H1 (cell line): ENCODE data around the gene ZBTB16. TPM values are rescaled to one million over a fixed set of nuclear protein-coding genes. Genes with fewer than 3 reads are reported as not detected.
A peak's percentile ranks its signal among the peaks of the same experiment; 100 is the strongest.

Source experiments
- CTCF ChIA-PET: fragments of 300-600 bp; sonication (Branson Sonifier 250); formaldehyde crosslinking; loops from one replicate; lab custom pipeline; 2021; ENCODE audit not compliant: partially characterized antibody; lab: Charles Lee
- POLR2A ChIA-PET: fragments of 300-600 bp; sonication (Branson Sonifier 250); formaldehyde crosslinking; loops from one replicate; lab custom pipeline; 2021; ENCODE audit warnings: inconsistent platforms; ENCODE audit not compliant: partially characterized antibody; lab: Charles Lee
- DNase-seq, 2 experiments: peaks; one replicate each; pipeline versions ENCODE4 v3.0.0 to v3.0.0-alpha.2; 2010 to 2022; ENCODE audit warnings: low spot score in 2 of 2, low read depth in 1 of 2, mixed read lengths in 1 of 2
- FAIRE-seq: peaks from 2 replicates; lab custom pipeline; 2011; peaks lifted over from hg19 to GRCh38; lab: Jason Lieb, UNC
- H2AFZ ChIP-seq: 2 replicates; pipeline ENCODE4 v1.8.1; 2012; ENCODE audit warnings: low read length, inconsistent platforms
- H2AK5ac ChIP-seq: 2 replicates; pipeline ENCODE4 v1.6.1; 2013; ENCODE audit warnings: low read depth, low read length
- H2BK120ac ChIP-seq: replicated peaks from 2 replicates; pipeline ENCODE3; 2013; ENCODE audit warnings: low read depth, low read length, inconsistent platforms
- H2BK12ac ChIP-seq: 2 replicates; pipeline ENCODE4 v1.6.1; 2013; ENCODE audit warnings: low read depth, low read length
- H2BK15ac ChIP-seq: 2 replicates; pipeline ENCODE4 v1.6.1; 2013; ENCODE audit warnings: low read length
- H2BK20ac ChIP-seq: 2 replicates; pipeline ENCODE4 v1.6.1; 2013; ENCODE audit warnings: low read length
- H2BK5ac ChIP-seq: 2 replicates; pipeline ENCODE4 v1.6.1; 2013; ENCODE audit warnings: low read depth, low read length
- H3K14ac ChIP-seq: 2 replicates; pipeline ENCODE4 v1.6.1; 2013; ENCODE audit warnings: inconsistent platforms; ENCODE audit not compliant: insufficient read length
- H3K18ac ChIP-seq: 2 replicates; pipeline ENCODE4 v1.6.1; 2013; ENCODE audit warnings: low read length; ENCODE audit errors: extremely low read depth
- H3K23ac ChIP-seq: 2 replicates; pipeline ENCODE4 v1.6.1; 2013; ENCODE audit warnings: inconsistent platforms; ENCODE audit not compliant: insufficient read length
- H3K23me2 ChIP-seq: 2 replicates; pipeline ENCODE4 v1.6.1; 2013; ENCODE audit warnings: low read depth, low read length
- H3K27ac ChIP-seq: 2 replicates; pipeline ENCODE4 v1.6.1; 2011; ENCODE audit warnings: low read depth, low read length, inconsistent platforms
- H3K27me3 ChIP-seq, 4 experiments: replicated peaks in 1 of 4; 1 replicate in 1 of 4; 2 replicates in 3 of 4; pipeline versions ENCODE4 v1.6.1 to v1.8.1; 2011 to 2013; ENCODE audit warnings: low read length in 3 of 4, mild to moderate bottlenecking in 3 of 4, inconsistent platforms in 2 of 4, mixed read lengths in 2 of 4, moderate library complexity in 1 of 4; ENCODE audit not compliant: control insufficient read depth in 3 of 4, insufficient read depth in 3 of 4; ENCODE audit errors: extremely low read depth in 1 of 4
- H3K36me3 ChIP-seq, 4 experiments: 2 replicates each; pipeline versions ENCODE4 v1.6.1 to v1.8.1; 2011 to 2013; ENCODE audit warnings: mild to moderate bottlenecking in 4 of 4, low read length in 3 of 4, moderate library complexity in 2 of 4, control low read depth in 1 of 4, inconsistent platforms in 1 of 4; ENCODE audit not compliant: insufficient read depth in 4 of 4, control insufficient read depth in 2 of 4
- H3K4ac ChIP-seq: replicated peaks from 2 replicates; pipeline ENCODE3; 2013; ENCODE audit warnings: low read length, low read depth, mixed read lengths, inconsistent platforms; ENCODE audit not compliant: insufficient read length
- H3K4me1 ChIP-seq, 4 experiments: replicated peaks in 1 of 4; 1 replicate in 1 of 4; 2 replicates in 3 of 4; pipeline versions ENCODE4 v1.6.1 to v1.8.1; 2011 to 2013; ENCODE audit warnings: low read length in 3 of 4, inconsistent platforms in 2 of 4, mixed read lengths in 1 of 4; ENCODE audit not compliant: insufficient read depth in 4 of 4, control insufficient read depth in 3 of 4
- H3K4me2 ChIP-seq, 2 experiments: 2 replicates each; pipeline versions ENCODE4 v1.6.1 to v1.8.1; 2011 to 2013; ENCODE audit warnings: low read depth in 2 of 2, low read length in 2 of 2, control low read depth in 1 of 2, inconsistent platforms in 1 of 2, mild to moderate bottlenecking in 1 of 2; ENCODE audit not compliant: insufficient read depth in 1 of 2
- H3K4me3 ChIP-seq, 4 experiments: fragments of 200-600, 300-600 bp in 1 of 4; sonication (generic), shearing (Covaris generic), sonication (Bioruptor Twin) in 1 of 4; 2 replicates each; pipeline versions ENCODE4 v1.5.1 to v1.8.1; 2011 to 2016; ENCODE audit warnings: low read length in 4 of 4, low read depth in 3 of 4, control low read depth in 2 of 4, inconsistent platforms in 2 of 4, mild to moderate bottlenecking in 2 of 4, mixed read lengths in 1 of 4, moderate library complexity in 1 of 4; ENCODE audit not compliant: insufficient read depth in 2 of 4; ENCODE audit errors: extremely low read depth in 1 of 4
- H3K56ac ChIP-seq: replicated peaks from 2 replicates; pipeline ENCODE3; 2013; ENCODE audit warnings: low read depth, mild to moderate bottlenecking, mixed read lengths, low read length, inconsistent platforms; ENCODE audit not compliant: insufficient read length
- H3K79me1 ChIP-seq: 2 replicates; pipeline ENCODE4 v1.6.1; 2013; ENCODE audit warnings: low read depth, low read length, control low read depth
- H3K79me2 ChIP-seq, 2 experiments: 2 replicates each; pipeline versions ENCODE4 v1.6.1 to v1.8.1; 2012 to 2013; ENCODE audit warnings: low read length in 2 of 2, mild to moderate bottlenecking in 2 of 2, inconsistent platforms in 1 of 2; ENCODE audit not compliant: insufficient read depth in 2 of 2, control insufficient read depth in 1 of 2
- H3K9ac ChIP-seq, 4 experiments: replicated peaks in 1 of 4; 1 replicate in 1 of 4; 2 replicates in 3 of 4; pipeline versions ENCODE4 v1.6.1 to v1.8.1; 2011 to 2013; ENCODE audit warnings: low read depth in 3 of 4, low read length in 3 of 4, control low read depth in 2 of 4, mild to moderate bottlenecking in 2 of 4, moderate library complexity in 2 of 4, inconsistent platforms in 1 of 4; ENCODE audit errors: extremely low read depth in 1 of 4
- H3K9me3 ChIP-seq, 2 experiments: 2 replicates each; pipeline versions ENCODE4 v1.6.1 to v1.8.1; 2012 to 2013; ENCODE audit warnings: mild to moderate bottlenecking in 2 of 2, moderate library complexity in 2 of 2, control low read depth in 1 of 2, inconsistent platforms in 1 of 2, low read depth in 1 of 2, low read length in 1 of 2, mixed read lengths in 1 of 2; ENCODE audit not compliant: insufficient read depth in 2 of 2
- H4K20me1 ChIP-seq, 2 experiments: replicated peaks in 1 of 2; 2 replicates each; pipeline versions ENCODE3 to v1.8.1; 2011 to 2013; ENCODE audit warnings: inconsistent platforms in 2 of 2, low read length in 2 of 2, mild to moderate bottlenecking in 1 of 2; ENCODE audit not compliant: insufficient read depth in 2 of 2, control insufficient read depth in 1 of 2
- H4K5ac ChIP-seq: 2 replicates; pipeline ENCODE4 v1.6.1; 2013; ENCODE audit warnings: low read length, low read depth, mixed read lengths, inconsistent platforms; ENCODE audit not compliant: insufficient read length
- H4K8ac ChIP-seq: 2 replicates; pipeline ENCODE4 v1.8.0; 2013; ENCODE audit warnings: mild to moderate bottlenecking, moderate library complexity, low read length, inconsistent platforms; ENCODE audit not compliant: insufficient read depth; ENCODE audit errors: extremely low read depth
- H4K91ac ChIP-seq: replicated peaks from 2 replicates; pipeline ENCODE3; 2013; ENCODE audit warnings: low read length, mixed read lengths, inconsistent platforms; ENCODE audit not compliant: insufficient read length
- CBX5 ChIP-seq: fragments of 300-800, 300-1000 bp; sonication (generic); IDR thresholded peaks from 2 replicates; pipeline ENCODE4 v1.7.1; 2016; ENCODE audit warnings: antibody characterized with exemption, low read length, low read depth
- CREB1 ChIP-seq: IDR thresholded peaks from 2 replicates; pipeline ENCODE4 v1.6.1; 2012; ENCODE audit warnings: inconsistent platforms
- HDAC2 ChIP-seq, 2 experiments: fragments of 300-600 bp in 1 of 2; sonication (generic) in 1 of 2; IDR thresholded peaks; 2 replicates each; pipeline ENCODE4 v1.6.1; 2011 to 2012; ENCODE audit warnings: low read depth in 2 of 2, low read length in 2 of 2, mild to moderate bottlenecking in 2 of 2, moderate library complexity in 2 of 2, borderline replicate concordance in 1 of 2, inconsistent platforms in 1 of 2
- KDM4A ChIP-seq: IDR thresholded peaks from one replicate; pipeline ENCODE4 v1.7.1; 2012; ENCODE audit warnings: low read depth, mild to moderate bottlenecking, moderate library complexity, low read length, inconsistent platforms; ENCODE audit not compliant: severe bottlenecking
- TAF1 ChIP-seq: IDR thresholded peaks from 2 replicates; pipeline ENCODE4 v1.6.1; 2011; ENCODE audit warnings: mild to moderate bottlenecking, low read depth, low read length
- WGBS, 2 experiments: shearing (Covaris generic) in 1 of 2; methylation state at CpG; one replicate each; pipeline versions ENCODE4 v1.1.6 to v1.1.7; 2013 to 2015; ENCODE audit warnings: low lambda C conversion rate in 2 of 2, mixed read lengths in 2 of 2, inconsistent platforms in 1 of 2, low coverage in 1 of 2, missing lambda C conversion rate in 1 of 2; ENCODE audit not compliant: insufficient replicate concordance in 2 of 2, insufficient coverage in 1 of 2, insufficient read length in 1 of 2; ENCODE audit errors: extremely low coverage in 1 of 2, missing lambda C conversion rate in 1 of 2; 5-methylcytosine and 5-hydroxymethylcytosine counted together
- long read RNA-seq, 2 experiments: library from RNA in 1 of 2; library from capped mRNA in 1 of 2; stranded (forward); transcript quantifications; one replicate each; pipeline ENCODE4 v2.0.0, GENCODE V29; 2021; ENCODE audit warnings: inconsistent platforms in 1 of 2
- polyA minus RNA-seq, 3 experiments: library from RNA; depleted of rRNA, polyadenylated mRNA; stranded (reverse); fragments of >200 nt; gene quantifications; 1 replicate in 2 of 3; 2 replicates in 1 of 3; pipeline ENCODE4 v1.2.3, GENCODE V29; 2011
- polyA plus RNA-seq, 7 experiments: library from polyadenylated mRNA; depleted of rRNA in 3 of 7; stranded (reverse) in 5 of 7; unstranded in 2 of 7; fragments of >200 nt in 5 of 7; fragments of 200-250 nt in 2 of 7; gene quantifications; 1 replicate in 5 of 7; 2 replicates in 1 of 7; 4 replicates in 1 of 7; pipeline versions ENCODE4 v1.2.1 to v1.2.3, GENCODE V29; 2011 to 2013; ENCODE audit warnings: missing spikeins in 2 of 7, mixed read lengths in 2 of 7
- total RNA-seq: library from RNA; stranded (reverse); fragmentation: NEBNext Ultra II Directional; extraction: Animal tissue kit (Norgen Biotek cat#: 25700); gene quantifications from 2 replicates; pipeline ENCODE4 v1.2.1, GENCODE V29; 2021

Gene ZBTB16, protein sequence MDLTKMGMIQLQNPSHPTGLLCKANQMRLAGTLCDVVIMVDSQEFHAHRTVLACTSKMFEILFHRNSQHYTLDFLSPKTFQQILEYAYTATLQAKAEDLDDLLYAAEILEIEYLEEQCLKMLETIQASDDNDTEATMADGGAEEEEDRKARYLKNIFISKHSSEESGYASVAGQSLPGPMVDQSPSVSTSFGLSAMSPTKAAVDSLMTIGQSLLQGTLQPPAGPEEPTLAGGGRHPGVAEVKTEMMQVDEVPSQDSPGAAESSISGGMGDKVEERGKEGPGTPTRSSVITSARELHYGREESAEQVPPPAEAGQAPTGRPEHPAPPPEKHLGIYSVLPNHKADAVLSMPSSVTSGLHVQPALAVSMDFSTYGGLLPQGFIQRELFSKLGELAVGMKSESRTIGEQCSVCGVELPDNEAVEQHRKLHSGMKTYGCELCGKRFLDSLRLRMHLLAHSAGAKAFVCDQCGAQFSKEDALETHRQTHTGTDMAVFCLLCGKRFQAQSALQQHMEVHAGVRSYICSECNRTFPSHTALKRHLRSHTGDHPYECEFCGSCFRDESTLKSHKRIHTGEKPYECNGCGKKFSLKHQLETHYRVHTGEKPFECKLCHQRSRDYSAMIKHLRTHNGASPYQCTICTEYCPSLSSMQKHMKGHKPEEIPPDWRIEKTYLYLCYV
- total RNA-seq (0.25 and 0.61 TPM in 2 replicates), polyA plus RNA-seq (2011; rRNA removed) (0.12 and 0.19 TPM in 2 replicates), polyA minus RNA-seq (2011; rRNA and poly(A)+ RNA removed) (0.28 and 0.88 TPM in 2 replicates)
- 0.30 TPM for polyA plus RNA-seq (2011; cell fraction: cytosol; rRNA removed)
- 0.60 TPM for polyA plus RNA-seq (2011; cell fraction: nucleus; rRNA removed)
- polyA plus RNA-seq (2012, experiment 1 of 2) = 0.43 TPM in 1 of 4 replicates, not detected in the others
- polyA plus RNA-seq (2012, experiment 2 of 2) = 0.08 TPM
- 0.04 TPM for polyA plus RNA-seq (2013, experiment 1 of 2)
- 0.04 TPM for polyA plus RNA-seq (2013, experiment 2 of 2)
- polyA minus RNA-seq (2011; cell fraction: cytosol; rRNA and poly(A)+ RNA removed) = 2.0 TPM
- polyA minus RNA-seq (2011; cell fraction: nucleus; rRNA and poly(A)+ RNA removed) = 0.40 TPM
- long read RNA-seq, experiment 1 = 0 reads
- long read RNA-seq, experiment 2 = 0 reads

DNA sequence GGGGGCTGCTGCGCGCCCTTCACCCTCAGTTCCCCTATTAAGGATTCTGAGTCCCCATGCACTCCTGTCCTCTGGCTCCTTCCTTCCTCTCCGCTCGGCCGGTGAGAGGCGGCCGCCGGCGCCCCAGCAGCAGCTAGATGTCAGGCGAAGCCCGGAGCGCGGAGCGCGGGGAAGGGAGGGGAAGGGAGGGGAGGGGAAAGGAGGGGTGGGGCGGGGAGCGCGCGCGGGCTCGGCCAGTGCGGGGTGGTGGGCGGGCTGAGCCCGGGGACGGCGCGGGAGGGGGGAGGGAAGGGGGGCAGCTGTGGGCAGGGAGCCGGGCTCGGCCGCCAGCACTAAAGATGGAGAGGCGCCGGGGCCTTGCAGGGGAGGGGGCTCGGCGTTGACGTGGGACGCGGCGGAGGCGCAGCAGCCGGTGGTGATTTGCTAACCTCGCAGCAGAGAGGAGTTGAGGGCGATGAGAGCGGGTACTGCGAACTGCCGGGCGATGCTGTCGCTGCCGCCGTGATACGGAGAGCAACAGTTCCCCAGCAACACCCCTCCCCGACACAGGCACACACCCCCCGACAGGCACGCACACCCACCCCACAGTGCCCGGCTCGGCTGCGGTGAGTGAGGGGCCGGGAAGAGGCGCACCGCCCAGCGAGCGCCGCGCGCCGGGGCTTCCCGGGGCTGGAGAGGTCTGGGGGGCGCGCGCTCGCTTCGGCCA, at the start of gene ZBTB16:
ZBTB16 (plus strand) TSS at position 434 of the 706 bp plus-strand sequence. CDS start 3,590 bp downstream, outside the sequence.
- Histone ChIP-seq H3K4me3 (peak within 1 kb of the TSS; percentile 41 to 80 (median 56)), H3K4me2 (peak within 1 kb of the TSS; percentile 74 to 79), H3K9me3 (no peaks in the 10 kb centered on the region), H4K5ac (no peak within 1 kb of the TSS), H3K4me1 (peaks cover 0 to 24% (median 12%) of the 10 kb centered on the region in 4 experiments; a peak in 6 of 7 replicates), H3K36me3 (no peaks in the 10 kb centered on the region; a peak in 1 of 8 replicates), H2BK20ac (no peak within 1 kb of the TSS), H2AFZ (peak within 1 kb of the TSS; percentile 73; the same call in 1 of the 2 replicates), H4K91ac (no peak within 1 kb of the TSS), H3K14ac (no peak within 1 kb of the TSS), H3K23ac (no peak within 1 kb of the TSS), H3K4ac (no peak within 1 kb of the TSS), H3K9ac (no peak within 1 kb of the TSS; a peak in 1 of 7 replicates), H3K23me2 (peaks cover 28% of the 10 kb centered on the region; the same call in 1 of the 2 replicates), H3K18ac (peak within 1 kb of the TSS; percentile 38; the same call in 1 of the 2 replicates), H2BK120ac (no peak within 1 kb of the TSS), H3K79me2 (no peaks in the 10 kb centered on the region), H2BK12ac (no peak within 1 kb of the TSS; the same call in 1 of the 2 replicates), H3K56ac (no peak within 1 kb of the TSS), H3K27me3 (peaks cover 54 to 83% (median 77%) of the 10 kb centered on the region in 4 experiments), H4K20me1 (peaks cover 0 to 10% of the 10 kb centered on the region in 2 experiments), H3K27ac (no peak within 1 kb of the TSS), H2BK15ac (no peak within 1 kb of the TSS), H2AK5ac (no peak within 1 kb of the TSS), H2BK5ac (no peak within 1 kb of the TSS), H3K79me1 (no peaks in the 10 kb centered on the region), H4K8ac (no peak within 1 kb of the TSS)
- WGBS, 2 experiments = 1% methylated on average over 18 of the region's 71 CpGs; no CpG with 5 or more reads in 1 of the 2 experiments
- ChIA-PET CTCF (interaction anchor here (1.1 to 2.2 kb wide), 7 partner anchors 12 to 203 kb away, joined by 3 to 10 read pairs (median 6); no protein-coding TSS in a partner anchor), POLR2A (interaction anchor here (0.6 to 1.3 kb wide), 2 partner anchors 11 to 45 kb away, joined by 3 read pairs; no protein-coding TSS in a partner anchor)
- peak; percentile 61 to 82 for DNase-seq
- no peak for FAIRE-seq
- peak; percentile 71; the same call in 1 of the 2 replicates for TF ChIP-seq CREB1
- no peak for TF ChIP-seq HDAC2 (IDR thresholded peaks at IDR 0.05; ENCODE audit: borderline replicate concordance in 1 of 2, low read depth in 2 of 2, low read length in 2 of 2)
- no peak for TF ChIP-seq CBX5
- peak; percentile 46; the same call in 1 of the 2 replicates for TF ChIP-seq TAF1
- TF ChIP-seq KDM4A = peak; percentile 49
